ENCODE results near the gene UGDH.
"Not testable (repeated sequence)": the region's sequence is repeated elsewhere in the genome, so short reads cannot be mapped to it uniquely, and the experiment has no call there.

Gene UGDH

DNA sequence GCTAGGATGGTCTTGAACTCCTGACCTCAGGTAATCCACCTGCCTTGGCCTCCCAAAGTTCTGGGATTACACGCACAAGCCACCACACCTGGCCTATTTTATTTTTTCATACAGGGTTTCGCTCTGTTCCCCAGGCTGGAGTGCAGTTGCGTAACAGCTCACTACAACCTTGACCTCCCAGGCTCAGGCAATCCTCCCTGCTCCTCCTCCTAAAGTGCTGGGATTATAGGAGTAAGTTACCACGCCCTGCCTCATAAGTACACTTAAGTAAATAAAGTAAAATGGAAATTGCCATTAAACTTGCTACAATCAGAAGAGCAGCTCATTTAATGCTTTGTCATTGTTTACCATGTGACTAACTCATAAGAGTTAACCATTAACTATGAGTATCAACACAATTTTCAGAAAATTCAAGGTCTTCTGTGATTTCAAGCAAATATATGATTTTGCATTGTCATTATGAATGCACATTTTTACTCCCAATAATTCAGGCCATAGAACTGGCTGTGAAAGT is 12.3 kb downstream of the UGDH start:
- TF ChIP-seq, protein P1, sequence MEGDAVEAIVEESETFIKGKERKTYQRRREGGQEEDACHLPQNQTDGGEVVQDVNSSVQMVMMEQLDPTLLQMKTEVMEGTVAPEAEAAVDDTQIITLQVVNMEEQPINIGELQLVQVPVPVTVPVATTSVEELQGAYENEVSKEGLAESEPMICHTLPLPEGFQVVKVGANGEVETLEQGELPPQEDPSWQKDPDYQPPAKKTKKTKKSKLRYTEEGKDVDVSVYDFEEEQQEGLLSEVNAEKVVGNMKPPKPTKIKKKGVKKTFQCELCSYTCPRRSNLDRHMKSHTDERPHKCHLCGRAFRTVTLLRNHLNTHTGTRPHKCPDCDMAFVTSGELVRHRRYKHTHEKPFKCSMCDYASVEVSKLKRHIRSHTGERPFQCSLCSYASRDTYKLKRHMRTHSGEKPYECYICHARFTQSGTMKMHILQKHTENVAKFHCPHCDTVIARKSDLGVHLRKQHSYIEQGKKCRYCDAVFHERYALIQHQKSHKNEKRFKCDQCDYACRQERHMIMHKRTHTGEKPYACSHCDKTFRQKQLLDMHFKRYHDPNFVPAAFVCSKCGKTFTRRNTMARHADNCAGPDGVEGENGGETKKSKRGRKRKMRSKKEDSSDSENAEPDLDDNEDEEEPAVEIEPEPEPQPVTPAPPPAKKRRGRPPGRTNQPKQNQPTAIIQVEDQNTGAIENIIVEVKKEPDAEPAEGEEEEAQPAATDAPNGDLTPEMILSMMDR (IDR thresholded peaks at IDR 0.05; ENCODE audit: control extremely low read depth, extremely low read depth, low read depth, missing control alignments) = no peak
- POLR2A ChIA-PET = no interaction called here
- no peak for DNase-seq (ENCODE audit: extremely low spot score)
- CTCF ChIA-PET = no interaction called here

DNA sequence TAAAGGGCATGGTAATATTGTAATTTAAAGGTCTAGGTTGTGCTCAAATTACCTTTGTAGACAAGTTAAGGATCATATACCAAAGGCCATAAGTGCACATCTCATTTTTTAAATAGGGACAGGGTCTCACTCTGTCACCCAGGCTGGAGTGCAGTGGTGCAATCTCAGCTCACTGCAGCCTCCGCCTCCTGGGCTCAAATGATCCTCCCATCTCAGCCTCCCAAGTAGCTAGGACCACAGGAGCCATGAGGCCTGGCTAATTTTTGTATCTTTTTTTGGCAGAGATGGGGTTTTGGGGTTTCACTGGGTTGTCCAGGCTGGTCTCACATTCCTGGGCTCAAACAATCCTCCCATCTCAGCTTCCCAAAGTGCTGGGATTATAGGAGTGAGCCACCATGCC is 13.0 kb downstream of the UGDH start:
- DNase-seq (ENCODE audit: extremely low spot score); POLR2A ChIA-PET: not testable (repeated sequence)
- CTCF ChIA-PET = interaction anchor here (1.4 kb wide), 1 partner anchor 8 kb away, joined by 3 read pairs; no protein-coding TSS in a partner anchor

DNA sequence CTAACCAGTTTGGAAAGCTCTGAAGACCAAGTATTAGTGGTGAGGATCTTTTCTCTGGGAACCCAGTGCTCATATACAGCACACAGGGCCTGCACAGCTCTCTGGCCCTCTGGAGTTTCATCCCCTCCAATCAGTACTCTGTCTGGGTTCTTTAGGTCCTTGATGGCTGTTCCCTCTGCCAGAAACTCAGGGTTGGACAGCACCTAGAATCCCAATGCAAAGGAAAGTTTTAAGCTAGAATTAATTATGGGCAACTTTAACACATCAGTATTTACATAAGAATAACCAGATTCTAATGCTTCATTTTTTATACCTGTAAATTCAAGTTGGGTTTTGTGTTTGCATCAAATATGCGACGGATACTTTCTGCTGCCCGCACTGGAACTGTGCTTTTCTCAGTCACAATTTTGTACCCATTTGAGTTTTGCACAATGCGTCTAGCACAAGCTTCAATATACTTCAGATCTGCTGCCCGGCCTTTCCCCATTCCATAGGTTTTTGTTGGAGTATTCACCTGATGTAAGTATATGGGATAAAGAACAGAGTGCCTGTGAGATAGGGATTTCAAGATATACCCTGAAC is 16.8 kb downstream of the UGDH start:
- TF ChIP-seq, protein P1 (IDR thresholded peaks at IDR 0.05; ENCODE audit: control extremely low read depth, extremely low read depth, low read depth, missing control alignments) = no peak
- DNase-seq (ENCODE audit: extremely low spot score) = no peak
- ChIA-PET CTCF (interaction anchor here (1.0 to 2.0 kb wide), 5 partner anchors 12 to 468 kb away, joined by 3 to 6 read pairs (median 3); no protein-coding TSS in a partner anchor), POLR2A (no interaction called here)

DNA sequence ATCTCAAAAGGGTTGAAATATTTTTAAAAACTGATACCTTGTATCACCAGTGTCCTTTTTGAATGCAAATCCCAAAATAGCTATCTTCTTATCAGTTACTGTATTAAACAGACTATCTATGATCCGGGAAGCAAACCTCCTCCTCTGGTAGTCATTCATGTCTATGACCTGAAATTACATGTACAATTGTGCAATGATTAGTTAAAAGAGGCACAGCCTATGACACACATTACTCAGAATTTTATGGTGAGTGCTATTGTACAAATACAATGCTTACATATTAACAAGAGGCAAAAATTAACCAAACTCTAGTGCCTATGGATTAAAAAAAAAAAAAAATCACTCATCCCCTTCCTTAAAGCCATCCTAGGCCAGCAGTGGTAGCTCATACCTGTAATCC is 21.7 kb downstream of the UGDH start:
- POLR2A ChIA-PET = no interaction called here
- TF ChIP-seq, protein P1 (IDR thresholded peaks at IDR 0.05; ENCODE audit: control extremely low read depth, extremely low read depth, low read depth, missing control alignments) = no peak
- DNase-seq (ENCODE audit: extremely low spot score) = no peak
- CTCF ChIA-PET = interaction anchor here (0.6 to 1.2 kb wide), 2 partner anchors 40 to 1285 kb away, joined by 3 read pairs; no protein-coding TSS in a partner anchor

DNA sequence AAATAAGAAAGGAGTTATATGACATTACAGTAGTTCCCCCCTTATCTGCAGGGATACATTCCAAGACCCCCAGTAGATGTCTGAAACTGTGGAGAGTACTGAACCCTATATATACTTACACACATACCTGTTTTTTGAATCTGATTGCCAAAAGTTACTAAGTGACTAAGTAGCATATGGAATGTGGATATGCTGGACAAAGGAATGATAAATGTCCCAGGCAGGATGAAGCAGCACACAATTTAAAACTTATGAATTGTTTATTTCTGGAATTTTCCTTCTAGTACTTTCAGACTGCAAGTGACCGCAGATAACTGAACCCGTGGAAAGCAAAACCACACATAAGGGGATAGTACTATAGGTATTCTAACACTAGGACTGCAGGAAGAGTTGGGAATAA is 22.7 kb downstream of the UGDH start:
- ChIA-PET POLR2A (no interaction called here), CTCF (interaction anchor here (1.2 kb wide), 1 partner anchor 39 kb away, joined by 3 read pairs; no protein-coding TSS in a partner anchor)
- TF ChIP-seq, protein P1 (IDR thresholded peaks at IDR 0.05; ENCODE audit: control extremely low read depth, extremely low read depth, low read depth, missing control alignments) = no peak
- no peak for DNase-seq (ENCODE audit: extremely low spot score)

DNA sequence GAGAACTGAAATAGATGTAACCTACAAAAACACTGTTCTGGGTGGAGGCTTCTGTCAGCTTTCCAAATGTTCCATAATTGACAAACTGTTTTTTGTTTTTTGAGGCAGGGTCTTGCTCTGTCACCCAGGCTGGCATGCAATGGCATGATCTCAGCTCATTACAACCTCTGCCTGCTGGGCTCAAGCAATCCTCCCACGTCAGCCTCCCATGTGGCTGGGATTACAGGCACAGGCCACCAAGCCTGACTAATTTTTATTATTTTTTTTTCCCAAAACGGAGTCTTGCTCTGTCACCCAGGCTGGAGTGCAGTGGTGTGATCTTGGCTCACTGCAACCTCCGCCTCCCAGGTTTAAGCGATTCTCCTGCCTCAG is 24.6 kb downstream of the UGDH start:
- CTCF ChIA-PET = interaction anchor here (0.9 kb wide), 1 partner anchor 14 kb away, joined by 3 read pairs; no protein-coding TSS in a partner anchor
- DNase-seq (ENCODE audit: extremely low spot score); POLR2A ChIA-PET: not testable (repeated sequence)

DNA sequence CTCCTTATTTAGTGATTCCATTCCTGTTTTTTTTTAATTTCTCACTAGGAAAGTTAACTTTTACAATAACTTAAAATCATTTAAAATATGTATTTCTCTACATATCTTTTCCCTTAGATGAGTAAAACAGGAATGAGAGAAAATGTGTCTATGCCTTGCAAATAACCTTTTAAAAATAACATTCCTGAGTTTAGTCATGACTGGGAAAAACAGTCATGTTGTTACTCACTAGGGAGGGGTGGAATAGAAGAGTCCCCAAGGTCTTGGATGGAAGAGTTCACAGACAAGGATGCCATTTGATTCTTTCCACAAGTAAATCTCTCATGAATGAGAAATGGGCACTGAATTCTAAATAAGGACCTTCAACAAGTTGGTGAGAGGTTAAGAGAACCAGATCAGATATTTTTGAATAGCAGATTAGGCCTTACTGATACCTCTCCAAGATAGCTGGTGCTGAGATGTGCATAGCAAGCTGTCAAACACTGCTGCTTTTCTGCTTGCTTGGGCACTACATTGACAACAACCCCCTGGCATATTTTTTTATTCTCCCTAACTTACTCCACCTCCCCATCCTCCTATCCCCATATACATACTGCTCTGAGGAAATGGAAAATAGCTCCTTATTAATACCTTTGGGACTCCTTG is 25.1 kb downstream of the UGDH start:
- ChIA-PET CTCF (interaction anchor here (0.9 kb wide), 1 partner anchor 13 kb away, joined by 3 read pairs; no protein-coding TSS in a partner anchor), POLR2A (no interaction called here)
- TF ChIP-seq, protein P1 (IDR thresholded peaks at IDR 0.05; ENCODE audit: control extremely low read depth, extremely low read depth, low read depth, missing control alignments) = no peak
- no peak for DNase-seq (ENCODE audit: extremely low spot score)

Measured in GM10248 (cell line).